K562 (cell line): Measurements from ENCODE around the gene SLC34A1. TPM values are rescaled to one million over a fixed set of nuclear protein-coding genes. Genes with fewer than 3 reads are reported as not detected.

ENCODE experiments used
- ATAC-seq: fragments of 200-7000 bp; cut with Tn5 transposase; 3 replicates; pipeline ENCODE4 v1.9.1; 2020; ENCODE audit warnings: moderate library complexity
- BruUV-seq: library from RNA; stranded (reverse); fragments of 400-500 nt; replicated peaks from 2 replicates; lab custom pipeline; 2021; lab: Mats Ljungman, UMichigan
- CTCF ChIA-PET: fragments of 300-600 bp; formaldehyde crosslinking; extraction: SDS; loops from one replicate; lab custom pipeline; 2021; ENCODE audit warnings: low intra/inter-chr PET ratio; lab: Yijun Ruan, JAX
- POLR2A ChIA-PET: fragments of 300-600, 350-650 bp; sonication (Branson Sonifier 250); formaldehyde crosslinking; extraction: SDS; loops from one replicate; lab custom pipeline; 2021; ENCODE audit warnings: antibody characterized with exemption, inconsistent platforms; lab: Yijun Ruan, JAX
- DNase-seq, 4 experiments: peaks; one replicate each; pipeline versions ENCODE4 v3.0.0 to v3.0.0-alpha.2; 2011 to 2018; ENCODE audit warnings: low spot score in 3 of 4, mixed read lengths in 3 of 4; ENCODE audit errors: extremely low read depth in 1 of 4
- FAIRE-seq: peaks from 2 replicates; lab custom pipeline; 2011; peaks lifted over from hg19 to GRCh38; lab: Jason Lieb, UNC
- H2AFZ ChIP-seq: 2 replicates; pipeline ENCODE4 v1.6.0; 2011; ENCODE audit warnings: low read depth, low read length, control low read depth, inconsistent platforms
- H3K27ac ChIP-seq: fragments of 200-600 bp; 3 replicates; pipeline ENCODE4 v1.8.0; 2011; ENCODE audit warnings: low read depth, mild to moderate bottlenecking, control low read depth, inconsistent platforms, low read length, moderate library complexity, mixed read lengths; ENCODE audit errors: extremely low read depth
- H3K27me3 ChIP-seq, 2 experiments: fragments of 300-600 bp in 1 of 2; 2 replicates in 1 of 2; 3 replicates in 1 of 2; pipeline versions ENCODE4 v1.6.0 to v1.8.0; 2011; ENCODE audit warnings: inconsistent platforms in 2 of 2, low read length in 2 of 2, mild to moderate bottlenecking in 1 of 2, mixed read lengths in 1 of 2, moderate library complexity in 1 of 2; ENCODE audit not compliant: control insufficient read depth in 2 of 2, insufficient read depth in 2 of 2
- H3K36me3 ChIP-seq: fragments of 300-600 bp; 3 replicates; pipeline ENCODE4 v1.8.0; 2011; ENCODE audit warnings: mild to moderate bottlenecking, low read length, inconsistent platforms; ENCODE audit not compliant: control insufficient read depth, insufficient read depth
- H3K4me1 ChIP-seq, 2 experiments: fragments of 200-600 bp in 1 of 2; replicated peaks in 1 of 2; 2 replicates in 1 of 2; 3 replicates in 1 of 2; pipeline versions ENCODE4 v1.5.1 to v1.8.0; 2011; ENCODE audit warnings: inconsistent platforms in 2 of 2, low read length in 2 of 2, mild to moderate bottlenecking in 1 of 2, mixed read lengths in 1 of 2, moderate library complexity in 1 of 2; ENCODE audit not compliant: control insufficient read depth in 2 of 2, insufficient read depth in 2 of 2
- H3K4me2 ChIP-seq: 2 replicates; pipeline ENCODE4 v1.6.1; 2011; ENCODE audit warnings: low read length, control low read depth, inconsistent platforms, mixed read lengths; ENCODE audit not compliant: insufficient read depth
- H3K4me3 ChIP-seq: fragments of 200-600 bp; sonication (generic), shearing (Covaris generic); 2 replicates; pipeline ENCODE4 v1.5.1; 2016; ENCODE audit warnings: control low read depth, inconsistent platforms
- H3K79me2 ChIP-seq: fragments of 200-600 bp; 3 replicates; pipeline ENCODE4 v1.8.0; 2011; ENCODE audit warnings: low read length, inconsistent platforms; ENCODE audit not compliant: control insufficient read depth, insufficient read depth
- H3K9ac ChIP-seq, 2 experiments: 2 replicates each; pipeline versions ENCODE4 v1.6.0 to v1.6.1; 2011; ENCODE audit warnings: low read depth in 2 of 2, low read length in 2 of 2, control low read depth in 1 of 2, inconsistent platforms in 1 of 2, mild to moderate bottlenecking in 1 of 2, mixed read lengths in 1 of 2; ENCODE audit not compliant: insufficient read depth in 1 of 2
- H3K9me1 ChIP-seq: one replicate; pipeline ENCODE4 v1.6.0; 2011; ENCODE audit warnings: inconsistent platforms, mild to moderate bottlenecking, low read length, moderate library complexity; ENCODE audit not compliant: control insufficient read depth, insufficient read depth
- H3K9me3 ChIP-seq: replicated peaks from 2 replicates; pipeline ENCODE4 v1.5.1; 2011; ENCODE audit warnings: low read depth, low read length, inconsistent platforms; ENCODE audit not compliant: control insufficient read depth, insufficient read depth
- H4K20me1 ChIP-seq: replicated peaks from 2 replicates; pipeline ENCODE4 v1.6.1; 2011; ENCODE audit warnings: low read length, inconsistent platforms, mixed read lengths; ENCODE audit not compliant: control insufficient read depth, insufficient read depth
- POLR2G ChIP-seq: fragments of 200-400 bp; formaldehyde crosslinking; IDR thresholded peaks from 2 replicates; pipeline ENCODE4 v1.6.1; 2017; ENCODE audit warnings: low read depth, mild to moderate bottlenecking, antibody characterized with exemption, low read length, moderate library complexity
- RBFOX2 ChIP-seq: fragments of 200-400 bp; formaldehyde crosslinking; IDR thresholded peaks from 2 replicates; pipeline ENCODE4 v1.6.1; 2017; ENCODE audit warnings: low read depth, mild to moderate bottlenecking, low read length, moderate library complexity
- ZBTB7A ChIP-seq: IDR thresholded peaks from 2 replicates; pipeline ENCODE4 v1.6.1; 2011; ENCODE audit warnings: low read depth, mild to moderate bottlenecking, low read length, moderate library complexity, borderline replicate concordance; ENCODE audit not compliant: control insufficient read depth
- ZFP36 ChIP-seq: fragments of 150-350 bp; IDR thresholded peaks from 2 replicates; pipeline ENCODE4 v1.6.1; 2018; ENCODE audit warnings: low read length, low read depth; ENCODE audit not compliant: partially characterized antibody
- ZNF143 ChIP-seq: sonication (generic); formaldehyde crosslinking; IDR thresholded peaks from 2 replicates; pipeline ENCODE4 v1.9.0; 2022; ENCODE audit warnings: mild to moderate bottlenecking, missing genetic modification reagents
- ZNF316 ChIP-seq: fragments of 450-650 bp; IDR thresholded peaks from 2 replicates; pipeline ENCODE4 v1.6.1; 2016
- WGBS: fragments of 100-300 bp; shearing (Covaris generic); methylation state at CpG from one replicate; pipeline ENCODE4 v1.1.6; 2016; ENCODE audit warnings: low coverage, mixed read lengths; ENCODE audit not compliant: insufficient coverage; ENCODE audit errors: missing lambda C conversion rate; 5-methylcytosine and 5-hydroxymethylcytosine counted together
- in situ Hi-C: fragments of 300-500 bp; cut with MboI; formaldehyde crosslinking; loops from 4 replicates; pipeline ENCODE4 v1.15.0; 2018; ENCODE audit warnings: inconsistent platforms, mixed read lengths
- intact Hi-C: fragments of 100-400 bp; cut with micrococcal nuclease; formaldehyde crosslinking; loops from 2 replicates; pipeline ENCODE4 v1.14.2; 2022
- polyA plus RNA-seq, 8 experiments: library from polyadenylated mRNA; depleted of rRNA in 4 of 8; stranded (reverse) in 5 of 8; unstranded in 3 of 8; fragments of >200 nt; fragmentation: Nextera tagmentation in 2 of 8; fragmentation: Illumina TruSeq in 1 of 8; extraction: Ambion mirVana in 2 of 8; extraction: Trizol in 1 of 8; gene quantifications; 2 replicates each; pipeline versions ENCODE4 v1.2.1 to v1.2.3, GENCODE V29; 2011 to 2014; ENCODE audit warnings: inconsistent platforms in 1 of 8, missing spikeins in 1 of 8
- total RNA-seq, 7 experiments: library from RNA; depleted of rRNA in 6 of 7; stranded (reverse); fragments of >200 nt in 6 of 7; fragmentation: Illumina TruSeq in 2 of 7; extraction: Trizol in 2 of 7; gene quantifications; 2 replicates each; pipeline versions ENCODE4 v1.2.1 to v1.2.3, GENCODE V29; 2011 to 2021; ENCODE audit warnings: low replicate concordance in 1 of 7
- TF ChIP-seq, protein P1 (sequence below): sonication (generic); formaldehyde crosslinking; IDR thresholded peaks from 2 replicates; pipeline ENCODE4 v1.8.0; 2023; ENCODE audit warnings: missing genetic modification reagents, mild to moderate bottlenecking, borderline replicate concordance

Gene SLC34A1
- total and polyA plus RNA-seq, 9 of the 15 experiments (the other 6 are each of a cell fraction or from before 2014, with no cell fraction given), result not detected

DNA sequence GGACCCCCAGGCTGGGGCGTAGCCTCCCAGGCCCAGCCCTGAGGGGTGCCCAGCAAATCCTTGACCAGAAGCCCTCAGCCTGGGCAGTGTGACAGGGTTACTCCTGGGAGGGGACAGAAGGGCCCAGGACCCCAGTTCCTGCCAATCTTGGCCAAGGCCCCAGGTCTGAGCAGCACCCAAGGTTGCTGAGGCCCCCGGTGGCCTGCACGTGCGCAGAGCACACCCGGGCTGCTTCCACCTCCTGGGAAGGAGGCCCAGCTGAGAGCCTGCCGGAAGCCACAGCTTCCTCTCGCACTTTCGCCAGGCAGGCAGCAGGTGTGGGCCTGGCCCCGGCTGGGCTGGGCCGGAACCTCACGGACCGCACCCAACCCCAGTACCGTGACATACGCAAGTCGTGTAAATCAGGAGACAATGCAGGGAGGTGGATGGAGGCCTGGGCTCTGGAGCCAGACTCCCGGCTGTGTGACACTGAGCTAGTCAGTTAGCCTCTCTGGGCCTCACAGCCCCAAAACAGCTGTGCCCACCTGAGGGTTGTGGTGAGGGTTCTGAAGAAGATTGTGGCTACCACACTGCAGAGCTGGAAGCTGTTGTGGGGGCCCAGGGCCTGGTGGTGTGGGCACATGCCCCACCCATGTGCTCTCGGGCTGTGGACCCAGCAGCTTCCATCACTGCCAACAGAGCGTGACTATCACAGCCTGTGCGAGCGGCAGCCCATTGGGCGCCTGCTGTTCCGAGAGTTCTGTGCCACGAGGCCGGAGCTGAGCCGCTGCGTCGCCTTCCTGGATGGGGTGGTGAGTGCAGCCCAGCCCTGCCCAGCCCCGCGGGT, 47.3 kb downstream of the SLC34A1 start:
- in situ Hi-C loops, result no loop called here
- no peak overlapping the region for H3K4me2 ChIP-seq

More for the DNA sequence above, 47.3 kb downstream of the SLC34A1 start:
- no TSS peak for BruUV-seq
- Histone ChIP-seq H3K9me1 (no peaks in the 10 kb centered on the region), H3K4me3 (no peak overlapping the region), H3K27me3 (no peaks in the 10 kb centered on the region), H4K20me1 (peaks cover 22% of the 10 kb centered on the region; the same call in 1 of the 2 replicates), H3K9me3 (no peaks in the 10 kb centered on the region), H3K4me1 (peaks cover 22 to 66% of the 10 kb centered on the region in 2 experiments), H3K27ac (no peak overlapping the region), H3K79me2 (peaks cover 50% of the 10 kb centered on the region), H3K9ac (peak overlapping the region in 1 of 2 experiments; percentile 60; a peak in 2 of 4 replicates), H3K36me3 (peaks cover 93% of the 10 kb centered on the region; the same call in 2 of the 3 replicates), H2AFZ (no peak overlapping the region)
- POLR2A ChIA-PET, result interaction anchor here (1.7 to 10.8 kb wide), 2 partner anchors 13 to 122 kb away, joined by 3 to 210 read pairs; partner anchors contain the start of gene PRR7
- CTCF ChIA-PET, result no interaction called here
- peak; percentile 35 for TF ChIP-seq ZFP36
- peak; percentile 20; the same call in 1 of the 2 replicates for TF ChIP-seq ZBTB7A
- peak; percentile 63 for TF ChIP-seq POLR2G
- no peak for TF ChIP-seq ZNF316
- no peak for TF ChIP-seq ZNF143 (CRISPR knock-in tag)
- TF ChIP-seq RBFOX2, result peak; percentile 65
- TF ChIP-seq, protein P1, sequence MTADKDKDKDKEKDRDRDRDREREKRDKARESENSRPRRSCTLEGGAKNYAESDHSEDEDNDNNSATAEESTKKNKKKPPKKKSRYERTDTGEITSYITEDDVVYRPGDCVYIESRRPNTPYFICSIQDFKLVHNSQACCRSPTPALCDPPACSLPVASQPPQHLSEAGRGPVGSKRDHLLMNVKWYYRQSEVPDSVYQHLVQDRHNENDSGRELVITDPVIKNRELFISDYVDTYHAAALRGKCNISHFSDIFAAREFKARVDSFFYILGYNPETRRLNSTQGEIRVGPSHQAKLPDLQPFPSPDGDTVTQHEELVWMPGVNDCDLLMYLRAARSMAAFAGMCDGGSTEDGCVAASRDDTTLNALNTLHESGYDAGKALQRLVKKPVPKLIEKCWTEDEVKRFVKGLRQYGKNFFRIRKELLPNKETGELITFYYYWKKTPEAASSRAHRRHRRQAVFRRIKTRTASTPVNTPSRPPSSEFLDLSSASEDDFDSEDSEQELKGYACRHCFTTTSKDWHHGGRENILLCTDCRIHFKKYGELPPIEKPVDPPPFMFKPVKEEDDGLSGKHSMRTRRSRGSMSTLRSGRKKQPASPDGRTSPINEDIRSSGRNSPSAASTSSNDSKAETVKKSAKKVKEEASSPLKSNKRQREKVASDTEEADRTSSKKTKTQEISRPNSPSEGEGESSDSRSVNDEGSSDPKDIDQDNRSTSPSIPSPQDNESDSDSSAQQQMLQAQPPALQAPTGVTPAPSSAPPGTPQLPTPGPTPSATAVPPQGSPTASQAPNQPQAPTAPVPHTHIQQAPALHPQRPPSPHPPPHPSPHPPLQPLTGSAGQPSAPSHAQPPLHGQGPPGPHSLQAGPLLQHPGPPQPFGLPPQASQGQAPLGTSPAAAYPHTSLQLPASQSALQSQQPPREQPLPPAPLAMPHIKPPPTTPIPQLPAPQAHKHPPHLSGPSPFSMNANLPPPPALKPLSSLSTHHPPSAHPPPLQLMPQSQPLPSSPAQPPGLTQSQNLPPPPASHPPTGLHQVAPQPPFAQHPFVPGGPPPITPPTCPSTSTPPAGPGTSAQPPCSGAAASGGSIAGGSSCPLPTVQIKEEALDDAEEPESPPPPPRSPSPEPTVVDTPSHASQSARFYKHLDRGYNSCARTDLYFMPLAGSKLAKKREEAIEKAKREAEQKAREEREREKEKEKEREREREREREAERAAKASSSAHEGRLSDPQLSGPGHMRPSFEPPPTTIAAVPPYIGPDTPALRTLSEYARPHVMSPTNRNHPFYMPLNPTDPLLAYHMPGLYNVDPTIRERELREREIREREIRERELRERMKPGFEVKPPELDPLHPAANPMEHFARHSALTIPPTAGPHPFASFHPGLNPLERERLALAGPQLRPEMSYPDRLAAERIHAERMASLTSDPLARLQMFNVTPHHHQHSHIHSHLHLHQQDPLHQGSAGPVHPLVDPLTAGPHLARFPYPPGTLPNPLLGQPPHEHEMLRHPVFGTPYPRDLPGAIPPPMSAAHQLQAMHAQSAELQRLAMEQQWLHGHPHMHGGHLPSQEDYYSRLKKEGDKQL, result 0 out of 2 replicates have a peak, but pooled peaks have one; percentile 26
- WGBS, result 97% methylated on average over 26 of the region's 29 CpGs
- no peak for DNase-seq
- FAIRE-seq, result no peak
- intact Hi-C loops, result no loop called here
- no peak for ATAC-seq
